ENCODE data around the gene TECTA.

Gene TECTA

GRCh38 chr11:121132211-121132976 lies 31.4 kb downstream of the TECTA start:
- Histone ChIP-seq H3K27ac (ENCODE audit: low read depth, low read length) (no peak overlapping the region), H3K9ac (ENCODE audit: low read depth, low read length) (no peak overlapping the region), H3K36me3 (ENCODE audit: insufficient read depth, low read length) (no peaks in the 10 kb centered on the region), H3K4me1 (ENCODE audit: insufficient read depth, low read length) (no peaks in the 10 kb centered on the region), H3K9me3 (ENCODE audit: insufficient read depth, low read depth, low read length) (no peaks in the 10 kb centered on the region), H3K4me3 (ENCODE audit: low read length) (no peak overlapping the region), H3K27me3 (ENCODE audit: insufficient read depth, low read length) (no peaks in the 10 kb centered on the region)
- WGBS = 95% methylated on average over 13 of the region's 13 CpGs

- H3K9me3 ChIP-seq (ENCODE audit: insufficient read depth, low read depth, low read length) = no peaks in the 10 kb centered on the region
- no peaks in the 10 kb centered on the region for H3K27me3 ChIP-seq (ENCODE audit: insufficient read depth, low read length)
- 94% methylated on average over 10 of the region's 10 CpGs for WGBS
- H3K27ac ChIP-seq (ENCODE audit: low read depth, low read length) = no peak overlapping the region
- no peak overlapping the region for H3K4me3 ChIP-seq (ENCODE audit: low read length)
- H3K4me1 ChIP-seq (ENCODE audit: insufficient read depth, low read length) = no peaks in the 10 kb centered on the region
- no peak overlapping the region for H3K9ac ChIP-seq (ENCODE audit: low read depth, low read length)
- H3K36me3 ChIP-seq (ENCODE audit: insufficient read depth, low read length) = no peaks in the 10 kb centered on the region
Measured at GRCh38 chr11:121134741-121135312, 33.8 kb downstream of the TECTA start.

GRCh38 chr11:121137005-121137404 lies 36.0 kb downstream of the TECTA start:
- H3K9me3 ChIP-seq (ENCODE audit: insufficient read depth, low read depth, low read length) = no peaks in the 10 kb centered on the region
- 96% methylated on average over 11 of the region's 11 CpGs for WGBS
- no peaks in the 10 kb centered on the region for H3K4me1 ChIP-seq (ENCODE audit: insufficient read depth, low read length)
- H3K36me3 ChIP-seq (ENCODE audit: insufficient read depth, low read length) = no peaks in the 10 kb centered on the region
- no peak overlapping the region for H3K4me3 ChIP-seq (ENCODE audit: low read length)
- no peak overlapping the region for H3K9ac ChIP-seq (ENCODE audit: low read depth, low read length)
- no peak overlapping the region for H3K27ac ChIP-seq (ENCODE audit: low read depth, low read length)
- H3K27me3 ChIP-seq (ENCODE audit: insufficient read depth, low read length) = no peaks in the 10 kb centered on the region

- Histone ChIP-seq H3K4me1 (ENCODE audit: insufficient read depth, low read length) (no peaks in the 10 kb centered on the region), H3K4me3 (ENCODE audit: low read length) (no peak overlapping the region), H3K27ac (ENCODE audit: low read depth, low read length) (no peak overlapping the region), H3K9me3 (ENCODE audit: insufficient read depth, low read depth, low read length) (no peaks in the 10 kb centered on the region), H3K36me3 (ENCODE audit: insufficient read depth, low read length) (no peaks in the 10 kb centered on the region), H3K27me3 (ENCODE audit: insufficient read depth, low read length) (no peaks in the 10 kb centered on the region), H3K9ac (ENCODE audit: low read depth, low read length) (no peak overlapping the region)
- 91% methylated on average over 5 of the region's 5 CpGs for WGBS
Measured at GRCh38 chr11:121138259-121138658, 37.2 kb downstream of the TECTA start.

- Histone ChIP-seq H3K4me1 (ENCODE audit: insufficient read depth, low read length) (no peaks in the 10 kb centered on the region), H3K9me3 (ENCODE audit: insufficient read depth, low read depth, low read length) (no peaks in the 10 kb centered on the region), H3K36me3 (ENCODE audit: insufficient read depth, low read length) (no peaks in the 10 kb centered on the region), H3K9ac (ENCODE audit: low read depth, low read length) (no peak overlapping the region), H3K27me3 (ENCODE audit: insufficient read depth, low read length) (no peaks in the 10 kb centered on the region), H3K4me3 (ENCODE audit: low read length) (no peak overlapping the region), H3K27ac (ENCODE audit: low read depth, low read length) (no peak overlapping the region)
- 87% methylated on average over 8 of the region's 8 CpGs for WGBS
Measured at GRCh38 chr11:121140369-121140768, 39.3 kb downstream of the TECTA start.

- Histone ChIP-seq H3K27ac (ENCODE audit: low read depth, low read length) (no peak overlapping the region), H3K9ac (ENCODE audit: low read depth, low read length) (no peak overlapping the region), H3K4me1 (ENCODE audit: insufficient read depth, low read length) (no peaks in the 10 kb centered on the region), H3K27me3 (ENCODE audit: insufficient read depth, low read length) (no peaks in the 10 kb centered on the region), H3K9me3 (ENCODE audit: insufficient read depth, low read depth, low read length) (no peaks in the 10 kb centered on the region), H3K36me3 (ENCODE audit: insufficient read depth, low read length) (no peaks in the 10 kb centered on the region), H3K4me3 (ENCODE audit: low read length) (no peak overlapping the region)
- 89% methylated on average over 1 of the region's 1 CpG for WGBS
Measured at GRCh38 chr11:121141066-121141465, 40.0 kb downstream of the TECTA start.

- Histone ChIP-seq H3K4me3 (ENCODE audit: low read length) (no peak overlapping the region), H3K9ac (ENCODE audit: low read depth, low read length) (no peak overlapping the region), H3K9me3 (ENCODE audit: insufficient read depth, low read depth, low read length) (no peaks in the 10 kb centered on the region), H3K27me3 (ENCODE audit: insufficient read depth, low read length) (no peaks in the 10 kb centered on the region), H3K4me1 (ENCODE audit: insufficient read depth, low read length) (no peaks in the 10 kb centered on the region), H3K36me3 (ENCODE audit: insufficient read depth, low read length) (no peaks in the 10 kb centered on the region), H3K27ac (ENCODE audit: low read depth, low read length) (no peak overlapping the region)
- WGBS = 92% methylated on average over 5 of the region's 5 CpGs
Measured at GRCh38 chr11:121143921-121144320, 42.9 kb downstream of the TECTA start.

- WGBS = 93% methylated on average over 5 of the region's 5 CpGs
- no peak overlapping the region for H3K4me3 ChIP-seq (ENCODE audit: low read length)
- H3K9ac ChIP-seq (ENCODE audit: low read depth, low read length) = no peak overlapping the region
- H3K36me3 ChIP-seq (ENCODE audit: insufficient read depth, low read length) = no peaks in the 10 kb centered on the region
- H3K9me3 ChIP-seq (ENCODE audit: insufficient read depth, low read depth, low read length) = no peaks in the 10 kb centered on the region
- no peak overlapping the region for H3K27ac ChIP-seq (ENCODE audit: low read depth, low read length)
- no peaks in the 10 kb centered on the region for H3K27me3 ChIP-seq (ENCODE audit: insufficient read depth, low read length)
- no peaks in the 10 kb centered on the region for H3K4me1 ChIP-seq (ENCODE audit: insufficient read depth, low read length)
Measured at GRCh38 chr11:121144723-121145122, 43.7 kb downstream of the TECTA start.

- WGBS = 96% methylated on average over 11 of the region's 11 CpGs
- Histone ChIP-seq H3K9ac (ENCODE audit: low read depth, low read length) (no peak overlapping the region), H3K4me1 (ENCODE audit: insufficient read depth, low read length) (no peaks in the 10 kb centered on the region), H3K27me3 (ENCODE audit: insufficient read depth, low read length) (no peaks in the 10 kb centered on the region), H3K9me3 (ENCODE audit: insufficient read depth, low read depth, low read length) (no peaks in the 10 kb centered on the region), H3K36me3 (ENCODE audit: insufficient read depth, low read length) (no peaks in the 10 kb centered on the region), H3K27ac (ENCODE audit: low read depth, low read length) (no peak overlapping the region), H3K4me3 (ENCODE audit: low read length) (no peak overlapping the region)
Measured at GRCh38 chr11:121145826-121146225, 44.8 kb downstream of the TECTA start.

GRCh38 chr11:121149116-121149515 lies 48.1 kb downstream of the TECTA start:
- no peak overlapping the region for H3K27ac ChIP-seq (ENCODE audit: low read depth, low read length)
- WGBS = 100% methylated on average over 1 of the region's 2 CpGs
- no peaks in the 10 kb centered on the region for H3K4me1 ChIP-seq (ENCODE audit: insufficient read depth, low read length)
- H3K36me3 ChIP-seq (ENCODE audit: insufficient read depth, low read length) = no peaks in the 10 kb centered on the region
- no peaks in the 10 kb centered on the region for H3K27me3 ChIP-seq (ENCODE audit: insufficient read depth, low read length)
- H3K9me3 ChIP-seq (ENCODE audit: insufficient read depth, low read depth, low read length) = no peaks in the 10 kb centered on the region
- H3K4me3 ChIP-seq (ENCODE audit: low read length) = no peak overlapping the region
- no peak overlapping the region for H3K9ac ChIP-seq (ENCODE audit: low read depth, low read length)

GRCh38 chr11:121151207-121151688 lies 50.2 kb downstream of the TECTA start:
- no peak overlapping the region for H3K4me3 ChIP-seq (ENCODE audit: low read length)
- H3K27ac ChIP-seq (ENCODE audit: low read depth, low read length) = no peak overlapping the region
- no peaks in the 10 kb centered on the region for H3K27me3 ChIP-seq (ENCODE audit: insufficient read depth, low read length)
- 93% methylated on average over 2 of the region's 4 CpGs for WGBS
- no peaks in the 10 kb centered on the region for H3K36me3 ChIP-seq (ENCODE audit: insufficient read depth, low read length)
- no peak overlapping the region for H3K9ac ChIP-seq (ENCODE audit: low read depth, low read length)
- no peaks in the 10 kb centered on the region for H3K9me3 ChIP-seq (ENCODE audit: insufficient read depth, low read depth, low read length)
- H3K4me1 ChIP-seq (ENCODE audit: insufficient read depth, low read length) = peaks cover 6% of the 10 kb centered on the region; the same call in 1 of the 2 replicates
